ENCODE measurements around the gene LEMD2. TPM values are rescaled to one million over a fixed set of nuclear protein-coding genes. Genes with fewer than 3 reads are reported as not detected.
"Not testable (repeated sequence)": the region's sequence is repeated elsewhere in the genome, so short reads cannot be mapped to it uniquely, and the experiment has no call there.

The LEMD2 gene
- polyA plus RNA-seq (ENCODE audit: insufficient read length): 74.2 TPM
- long read RNA-seq, donor 1, transcript LEMD2-201 (9 exons, 2,958 nt): major isoform, 14 of 15 reads
- long read RNA-seq, donor 1, partial matches to known transcripts: 0 of 15 reads
- long read RNA-seq, donor 1, other reads (novel, unspliced or antisense): 0 of 15 reads
- long read RNA-seq, donor 2, transcript LEMD2-201 (9 exons, 2,958 nt): major isoform, 15 of 30 reads
- long read RNA-seq, donor 2, partial matches to known transcripts: 11 of 30 reads
- long read RNA-seq, donor 2, other reads (novel, unspliced or antisense): 0 of 30 reads
- long read RNA-seq, donor 3, partial matches to known transcripts: 0 of 5 reads
- long read RNA-seq, donor 3, other reads (novel, unspliced or antisense): 0 of 5 reads
- long read RNA-seq, donor 4, partial matches to known transcripts: 0 of 1 reads
- long read RNA-seq, donor 4, other reads (novel, unspliced or antisense): 0 of 1 reads
- long read RNA-seq, donor 5, transcript LEMD2-201 (9 exons, 2,958 nt): major isoform, 24 of 33 reads
- long read RNA-seq, donor 5, partial matches to known transcripts: 6 of 33 reads
- long read RNA-seq, donor 5, other reads (novel, unspliced or antisense): 0 of 33 reads
- long read RNA-seq, donor 6, transcript LEMD2-201 (9 exons, 2,958 nt): major isoform, 23 of 23 reads
- long read RNA-seq, donor 6, partial matches to known transcripts: 0 of 23 reads
- long read RNA-seq, donor 6, other reads (novel, unspliced or antisense): 0 of 23 reads
- long read RNA-seq, donor 7, transcript LEMD2-201 (9 exons, 2,958 nt): major isoform, 22 of 41 reads
- long read RNA-seq, donor 7, partial matches to known transcripts: 14 of 41 reads
- long read RNA-seq, donor 7, other reads (novel, unspliced or antisense): 0 of 41 reads
- long read RNA-seq, donor 8, transcript LEMD2-201 (9 exons, 2,958 nt): major isoform, 6 of 8 reads
- long read RNA-seq, donor 8, partial matches to known transcripts: 0 of 8 reads
- long read RNA-seq, donor 8, other reads (novel, unspliced or antisense): 0 of 8 reads

GRCh38 chr6:33788694-33789549 lies at the start of gene LEMD2:
LEMD2 (minus strand) TSS chr6:33789130; CDS start chr6:33789116, 14 bp downstream.
- DNase-seq: peak; percentile 94

DNA sequence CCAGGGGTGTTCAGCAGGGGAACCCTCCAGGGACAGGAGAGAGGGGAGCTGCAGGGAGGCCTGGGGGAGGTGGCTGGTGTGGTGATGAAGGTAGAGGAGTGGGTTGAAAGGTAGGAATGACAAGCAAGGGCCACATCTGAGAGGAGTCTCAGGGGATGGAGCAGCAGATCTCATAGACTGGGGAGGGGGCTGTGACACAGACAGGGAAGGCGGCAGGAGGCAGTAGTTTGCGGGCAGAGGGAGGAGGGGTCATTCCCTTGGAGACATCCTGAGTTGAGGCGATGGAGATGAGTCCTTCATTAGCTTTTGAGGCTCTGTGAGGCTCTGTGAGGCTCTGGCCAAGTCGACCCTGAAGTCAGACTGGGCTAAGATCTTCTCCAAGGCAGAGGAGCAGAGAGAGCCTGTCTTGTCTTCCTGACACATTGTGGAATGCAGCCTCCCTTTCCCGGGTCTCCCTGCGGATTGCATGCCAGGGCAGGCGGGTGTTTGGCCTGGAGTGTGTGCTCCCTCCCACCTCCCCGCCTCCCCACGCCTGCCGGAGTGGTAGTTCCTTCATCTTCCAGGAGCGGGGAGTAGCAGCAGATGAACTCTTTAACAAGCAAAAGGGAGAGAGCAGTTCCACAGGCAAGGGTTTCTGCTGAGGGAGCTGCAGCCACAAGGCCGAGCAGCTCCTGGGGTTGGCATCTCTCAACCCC lies 49.2 kb upstream of the LEMD2 start:
- DNase-seq: no peak

- DNase-seq: no peak
Measured at GRCh38 chr6:33836806-33837469, 48.0 kb upstream of the LEMD2 start.

DNA sequence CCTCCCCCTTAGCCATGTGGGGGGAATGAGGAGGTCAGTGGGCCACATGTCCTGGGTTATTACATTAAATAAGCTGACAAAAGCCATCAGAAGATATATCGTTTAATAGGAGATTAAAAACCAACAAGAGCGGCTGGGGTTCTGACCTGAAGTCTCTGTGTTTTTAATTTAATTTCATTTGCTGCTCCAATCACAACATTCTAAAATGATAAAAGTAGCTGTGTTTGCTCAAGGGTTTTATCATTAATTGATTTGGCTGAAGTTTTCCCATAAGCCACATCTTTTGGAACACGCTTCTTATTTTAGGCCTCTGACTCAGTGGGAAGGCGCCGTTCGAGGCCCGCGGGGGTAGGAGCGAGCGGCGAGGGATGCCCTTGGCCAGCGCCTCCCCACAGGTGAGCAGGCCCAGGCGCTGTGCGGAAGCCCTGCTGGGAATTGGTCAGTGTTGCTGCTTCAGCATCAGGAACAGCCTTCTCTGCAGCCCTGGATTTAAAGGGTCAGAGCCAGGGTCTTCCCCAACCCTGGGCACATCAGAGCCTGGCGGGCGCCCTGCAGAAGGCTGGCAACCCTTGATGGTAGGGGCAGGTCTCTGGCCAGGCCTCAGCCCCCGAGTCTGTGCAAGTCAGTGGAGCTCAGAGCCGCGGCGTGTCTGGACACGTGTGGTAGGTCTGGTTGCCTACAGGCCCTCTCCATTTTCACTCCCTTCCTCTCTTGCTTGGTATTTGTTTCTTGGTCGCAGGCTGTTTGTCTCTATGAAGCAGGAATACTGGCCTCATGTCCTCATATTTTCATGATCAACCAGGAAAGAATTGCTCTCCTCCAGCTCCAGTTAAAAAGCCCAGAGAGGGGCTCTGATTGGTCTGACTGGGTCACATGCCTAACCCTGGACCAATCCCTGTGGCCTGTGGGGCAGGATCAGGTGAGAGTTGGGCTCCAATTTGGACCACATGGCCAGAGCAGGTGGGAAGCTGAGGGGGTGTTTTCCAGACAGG lies 45.8 kb upstream of the LEMD2 start:
- DNase-seq: no peak

GRCh38 chr6:33833599-33833998 lies 44.7 kb upstream of the LEMD2 start:
- no peak for DNase-seq

DNA sequence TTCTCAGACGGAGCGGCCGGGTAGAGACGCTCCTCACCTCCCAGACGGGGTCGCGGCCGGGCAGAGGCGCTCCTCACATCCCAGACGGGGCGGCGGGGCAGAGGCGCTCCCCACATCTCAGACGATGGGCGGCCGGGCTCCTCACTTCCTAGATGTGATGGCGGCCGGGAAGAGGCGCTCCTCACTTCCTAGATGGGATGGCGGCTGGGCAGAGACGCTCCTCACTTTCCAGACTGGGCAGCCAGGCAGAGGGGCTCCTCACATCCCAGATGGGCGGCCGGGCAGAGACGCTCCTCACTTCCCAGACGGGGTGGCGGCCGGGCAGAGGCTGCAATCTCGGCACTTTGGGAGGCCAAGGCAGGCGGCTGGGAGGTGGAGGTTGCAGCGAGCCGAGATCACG lies 43.9 kb upstream of the LEMD2 start:
- DNase-seq: not testable (repeated sequence)

GRCh38 chr6:33831725-33832124 lies 42.8 kb upstream of the LEMD2 start:
- not testable (repeated sequence) for DNase-seq

- DNase-seq: no peak
Measured at GRCh38 chr6:33830635-33831240, 41.8 kb upstream of the LEMD2 start.

- no peak for DNase-seq
Measured at GRCh38 chr6:33828764-33829731, 40.1 kb upstream of the LEMD2 start.

- no peak for DNase-seq
Measured at GRCh38 chr6:33828452-33828763, 39.5 kb upstream of the LEMD2 start.

GRCh38 chr6:33827546-33828451 lies 38.9 kb upstream of the LEMD2 start:
- no peak for DNase-seq

GRCh38 chr6:33826537-33826936 lies 37.6 kb upstream of the LEMD2 start:
- no peak for DNase-seq

- no peak for DNase-seq
Measured at GRCh38 chr6:33824461-33825154, 35.7 kb upstream of the LEMD2 start.

DNA sequence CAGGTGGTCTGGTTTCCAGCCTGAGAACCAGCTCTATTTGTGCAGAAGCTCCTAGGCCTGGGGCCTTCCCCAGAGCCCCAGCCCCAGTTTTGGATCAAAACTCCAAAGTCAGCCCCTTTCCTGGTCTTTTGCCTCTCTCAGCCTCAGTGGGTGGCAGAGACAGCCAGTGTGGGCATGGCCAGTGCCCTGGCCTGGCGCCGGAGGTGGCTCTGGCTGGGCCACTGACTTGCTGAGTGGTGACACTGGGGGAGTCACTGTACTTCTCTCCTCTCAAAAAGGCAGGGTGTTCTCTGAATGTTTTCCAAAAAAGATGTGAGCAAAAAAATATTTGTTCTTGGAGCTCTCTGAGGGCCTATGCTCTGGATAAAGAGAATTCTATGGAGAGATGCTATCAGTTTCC lies 34.9 kb upstream of the LEMD2 start:
- DNase-seq: no peak

DNA sequence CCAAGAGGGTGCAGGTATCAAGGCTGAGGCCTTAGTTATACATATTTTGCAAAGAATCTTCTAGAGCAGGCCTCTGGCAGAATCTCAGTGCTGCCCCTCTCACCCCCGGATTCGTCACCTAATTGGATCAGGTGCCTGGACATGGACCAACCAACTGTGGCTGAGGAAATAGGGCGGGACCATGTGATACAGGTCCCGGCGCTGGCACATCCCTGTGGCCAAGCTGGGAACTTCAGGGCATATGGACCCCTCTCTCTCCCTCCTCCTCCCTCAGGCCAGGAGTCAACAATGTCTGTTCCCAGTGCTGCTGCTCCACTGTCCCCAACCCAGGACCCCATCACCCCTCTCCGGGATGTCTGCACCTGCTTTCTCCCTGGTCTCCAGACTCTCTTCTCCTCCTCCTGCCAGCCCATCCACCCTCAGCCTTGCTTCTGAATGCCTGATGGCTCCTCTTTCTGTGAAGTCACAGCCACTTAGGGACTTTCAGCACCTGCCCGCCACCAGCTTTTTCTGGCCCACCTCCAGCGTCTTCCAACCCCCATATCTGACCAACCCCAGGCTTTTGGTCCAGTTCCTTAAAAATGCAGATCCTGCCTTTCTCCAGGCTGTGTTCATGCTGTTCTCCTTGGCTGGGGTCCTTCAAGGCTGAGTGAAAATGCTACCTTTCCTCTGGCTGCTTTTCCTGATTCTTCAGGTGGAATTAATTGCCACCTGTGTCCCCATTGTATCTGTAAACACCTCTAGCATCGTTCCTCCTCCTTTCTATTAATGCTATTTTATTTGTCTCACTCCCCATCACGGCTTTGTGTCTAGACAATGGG lies 33.9 kb upstream of the LEMD2 start:
- DNase-seq: no peak

Data from left kidney (tissue), 8 donors.